ENCODE results near the gene MAP3K6.

DNA sequence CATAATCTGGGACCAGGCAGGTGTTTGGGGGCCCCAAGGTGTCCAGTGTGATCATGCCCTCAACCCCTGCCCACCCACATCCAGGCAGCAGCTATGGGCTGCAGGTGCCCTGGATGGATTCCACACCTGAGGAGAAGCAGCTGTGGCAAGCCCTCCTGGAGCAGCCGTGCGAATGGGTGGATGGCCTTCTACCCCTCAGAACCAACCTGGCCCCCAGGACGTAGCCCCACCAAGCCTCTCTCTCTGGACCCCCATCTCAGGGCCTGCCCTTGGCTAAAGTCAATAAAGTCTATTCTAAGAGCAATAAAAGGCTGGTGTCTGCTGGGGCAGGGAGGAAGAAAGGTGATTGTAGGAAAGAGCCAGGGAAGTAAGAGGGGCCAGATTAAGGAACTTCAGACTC is 13.1 kb downstream of the MAP3K6 start:
- TF ChIP-seq, protein P1, sequence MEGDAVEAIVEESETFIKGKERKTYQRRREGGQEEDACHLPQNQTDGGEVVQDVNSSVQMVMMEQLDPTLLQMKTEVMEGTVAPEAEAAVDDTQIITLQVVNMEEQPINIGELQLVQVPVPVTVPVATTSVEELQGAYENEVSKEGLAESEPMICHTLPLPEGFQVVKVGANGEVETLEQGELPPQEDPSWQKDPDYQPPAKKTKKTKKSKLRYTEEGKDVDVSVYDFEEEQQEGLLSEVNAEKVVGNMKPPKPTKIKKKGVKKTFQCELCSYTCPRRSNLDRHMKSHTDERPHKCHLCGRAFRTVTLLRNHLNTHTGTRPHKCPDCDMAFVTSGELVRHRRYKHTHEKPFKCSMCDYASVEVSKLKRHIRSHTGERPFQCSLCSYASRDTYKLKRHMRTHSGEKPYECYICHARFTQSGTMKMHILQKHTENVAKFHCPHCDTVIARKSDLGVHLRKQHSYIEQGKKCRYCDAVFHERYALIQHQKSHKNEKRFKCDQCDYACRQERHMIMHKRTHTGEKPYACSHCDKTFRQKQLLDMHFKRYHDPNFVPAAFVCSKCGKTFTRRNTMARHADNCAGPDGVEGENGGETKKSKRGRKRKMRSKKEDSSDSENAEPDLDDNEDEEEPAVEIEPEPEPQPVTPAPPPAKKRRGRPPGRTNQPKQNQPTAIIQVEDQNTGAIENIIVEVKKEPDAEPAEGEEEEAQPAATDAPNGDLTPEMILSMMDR (IDR thresholded peaks at IDR 0.05; ENCODE audit: low read depth, low read length, missing input control), result no peak
- no peak for TF ChIP-seq FOXA1 (IDR thresholded peaks at IDR 0.05)
- TF ChIP-seq RAD21 (IDR thresholded peaks at IDR 0.05), result no peak

All from liver (tissue), 3 donors.